AG04450 (cell line): ENCODE results near the gene TMEM88. TPM values are rescaled to one million over a fixed set of nuclear protein-coding genes. Genes with fewer than 3 reads are reported as not detected.

Experiments
- CTCF ChIA-PET: fragments of 300-600, 350-600 bp; formaldehyde crosslinking; extraction: SDS; loops from one replicate; lab custom pipeline; 2022; ENCODE audit warnings: antibody characterized with exemption, inconsistent platforms; lab: Charles Lee
- POLR2A ChIA-PET: fragments of 350-600 bp; formaldehyde crosslinking; extraction: SDS; loops from one replicate; lab custom pipeline; 2021; ENCODE audit warnings: antibody characterized with exemption, inconsistent platforms; lab: Yijun Ruan, JAX
- DNase-seq: peaks from one replicate; pipeline ENCODE4 v3.0.0-alpha.2; 2011; ENCODE audit warnings: low read depth, low spot score
- H3K27ac ChIP-seq: one replicate; pipeline ENCODE4 v1.5.1; 2012; ENCODE audit warnings: low read depth, low read length, control low read depth
- H3K27me3 ChIP-seq: one replicate; pipeline ENCODE4 v1.6.0; 2012; ENCODE audit warnings: low read length; ENCODE audit not compliant: control insufficient read depth, insufficient read depth
- H3K4me3 ChIP-seq: 2 replicates; pipeline ENCODE4 v1.5.1; 2011; ENCODE audit warnings: mild to moderate bottlenecking, low read depth, low read length, control low read depth
- H3K9me3 ChIP-seq: 2 replicates; pipeline ENCODE4 v1.5.1; 2012; ENCODE audit warnings: low read length; ENCODE audit not compliant: control insufficient read depth, insufficient read depth
- CTCF ChIP-seq: IDR thresholded peaks from 2 replicates; pipeline ENCODE4 v1.5.1; 2011; ENCODE audit warnings: low read depth, low read length, control low read depth, inconsistent platforms
- polyA plus RNA-seq: library from polyadenylated mRNA; depleted of rRNA; stranded (reverse); fragments of >200 nt; gene quantifications from 2 replicates; pipeline ENCODE4 v1.2.3, GENCODE V29; 2011

Gene TMEM88
- polyA plus RNA-seq, 1 experiment = 0.29 TPM

- Histone ChIP-seq H3K4me3 (no peak overlapping the region), H3K27ac (no peak overlapping the region), H3K9me3 (peaks cover 2% of the 10 kb centered on the region; the same call in 1 of the 2 replicates), H3K27me3 (no peaks in the 10 kb centered on the region)
- TF ChIP-seq CTCF = no peak
- CTCF ChIA-PET = interaction anchor here (0.7 to 1.7 kb wide), 2 partner anchors 15 to 141 kb away, joined by 3 to 6 read pairs; no protein-coding TSS in a partner anchor
- DNase-seq = no peak
- POLR2A ChIA-PET = interaction anchor here (0.6 kb wide), 1 partner anchor 276 kb away, joined by 3 read pairs; no protein-coding TSS in a partner anchor
Observed at GRCh38 chr17:7849130-7849750, 5.6 kb upstream of the TMEM88 start.

GRCh38 chr17:7849751-7850504 is 4.9 kb upstream of the TMEM88 start:
- DNase-seq = no peak
- H3K27me3 ChIP-seq = no peaks in the 10 kb centered on the region
- no peak overlapping the region for H3K27ac ChIP-seq
- POLR2A ChIA-PET = interaction anchor here (1.0 kb wide), 1 partner anchor 16 kb away, joined by 3 read pairs; the partner anchor contains the start of gene KDM6B
- no peaks in the 10 kb centered on the region; the same call in 1 of the 2 replicates for H3K9me3 ChIP-seq
- no peak for TF ChIP-seq CTCF
- CTCF ChIA-PET = interaction anchor here (1.2 to 1.7 kb wide), 3 partner anchors 106 to 218 kb away, joined by 5 to 6 read pairs (median 6); no protein-coding TSS in a partner anchor
- H3K4me3 ChIP-seq = no peak overlapping the region

GRCh38 chr17:7850701-7851437 is 4.0 kb upstream of the TMEM88 start:
- CTCF ChIA-PET = interaction anchor here (0.6 to 1.7 kb wide), 5 partner anchors 10 to 219 kb away, joined by 3 to 6 read pairs (median 5); no protein-coding TSS in a partner anchor

More at GRCh38 chr17:7850701-7851437, 4.0 kb upstream of the TMEM88 start:
- no peak overlapping the region for H3K27ac ChIP-seq
- H3K27me3 ChIP-seq = no peaks in the 10 kb centered on the region
- DNase-seq = no peak
- H3K9me3 ChIP-seq = no peaks in the 10 kb centered on the region; the same call in 1 of the 2 replicates
- TF ChIP-seq CTCF = no peak
- POLR2A ChIA-PET = interaction anchor here (1.0 kb wide), 1 partner anchor 17 kb away, joined by 3 read pairs; the partner anchor contains the start of gene KDM6B
- H3K4me3 ChIP-seq = no peak overlapping the region
